Progenitor cell of endocrine pancreas (in vitro differentiated cells): ENCODE measurements around the gene KDR. TPM values are rescaled to one million over a fixed set of nuclear protein-coding genes. Genes with fewer than 3 reads are reported as not detected.

ENCODE experiments used
- DNase-seq: peaks from one replicate; pipeline ENCODE4 v3.0.0; 2021; ENCODE audit warnings: low spot score; ENCODE audit not compliant: unreplicated experiment
- H3K27ac Mint-ChIP-seq: 2 replicates; pipeline ENCODE4 v1.8.0; 2021; ENCODE audit warnings: mild to moderate bottlenecking, moderate library complexity, mixed read lengths
- H3K27me3 Mint-ChIP-seq: 2 replicates; pipeline ENCODE4 v1.8.0; 2021; ENCODE audit warnings: mixed read lengths
- H3K36me3 Mint-ChIP-seq: 2 replicates; pipeline ENCODE4 v1.8.0; 2022; ENCODE audit warnings: mixed read lengths; ENCODE audit not compliant: insufficient read depth
- H3K4me1 Mint-ChIP-seq: 2 replicates; pipeline ENCODE4 v1.8.0; 2021; ENCODE audit warnings: low read depth, mixed read lengths
- H3K4me3 Mint-ChIP-seq: 2 replicates; pipeline ENCODE4 v1.8.0; 2021; ENCODE audit warnings: low read depth, mild to moderate bottlenecking, moderate library complexity, mixed read lengths
- H3K9me3 Mint-ChIP-seq: 2 replicates; pipeline ENCODE4 v1.8.0; 2021; ENCODE audit warnings: low read depth, mixed read lengths
- CTCF ChIP-seq: fragments of 200-600 bp; sonication (generic); IDR thresholded peaks from one replicate; pipeline ENCODE4 v1.5.0; 2021; ENCODE audit warnings: antibody characterized with exemption, mild to moderate bottlenecking; ENCODE audit not compliant: unreplicated experiment
- total RNA-seq: library from RNA; stranded (reverse); gene quantifications from 2 replicates; pipeline ENCODE4 v1.2.1, GENCODE V29; 2021

Gene KDR
- total RNA-seq, 1 donor from 2014 or later: 0.22 TPM

- TF ChIP-seq CTCF: no peak
- H3K4me3 Mint-ChIP-seq: no peak overlapping the region
- DNase-seq: no peak
Observed at GRCh38 chr4:55154933-55155332, 29.5 kb upstream of the KDR start.

GRCh38 chr4:55154290-55154880 is 29.0 kb upstream of the KDR start:
- Mint-ChIP-seq H3K36me3 (no peaks in the 10 kb centered on the region), H3K4me1 (no peaks in the 10 kb centered on the region), H3K9me3 (peaks cover 3% of the 10 kb centered on the region), H3K27ac (no peak overlapping the region), H3K27me3 (peaks cover 22% of the 10 kb centered on the region), H3K4me3 (no peak overlapping the region)
- no peak for TF ChIP-seq CTCF
- no peak for DNase-seq

More at GRCh38 chr4:55154933-55155332, 29.5 kb upstream of the KDR start:
- Mint-ChIP-seq H3K27me3 (peaks cover 22% of the 10 kb centered on the region), H3K4me1 (no peaks in the 10 kb centered on the region), H3K27ac (no peak overlapping the region), H3K36me3 (no peaks in the 10 kb centered on the region), H3K9me3 (peaks cover 3% of the 10 kb centered on the region)

GRCh38 chr4:55143858-55144257 is 18.5 kb upstream of the KDR start:
- no peak overlapping the region for H3K27ac Mint-ChIP-seq
- no peaks in the 10 kb centered on the region for H3K9me3 Mint-ChIP-seq
- H3K4me3 Mint-ChIP-seq: no peak overlapping the region
- no peaks in the 10 kb centered on the region for H3K4me1 Mint-ChIP-seq
- H3K36me3 Mint-ChIP-seq: no peaks in the 10 kb centered on the region
- peaks cover 2% of the 10 kb centered on the region for H3K27me3 Mint-ChIP-seq
- DNase-seq: no peak
- no peak for TF ChIP-seq CTCF

GRCh38 chr4:55138367-55138766 is 13.0 kb upstream of the KDR start:
- TF ChIP-seq CTCF: no peak
- H3K27me3 Mint-ChIP-seq: peaks cover 8% of the 10 kb centered on the region
- H3K9me3 Mint-ChIP-seq: no peaks in the 10 kb centered on the region
- no peaks in the 10 kb centered on the region for H3K36me3 Mint-ChIP-seq
- no peak overlapping the region for H3K4me3 Mint-ChIP-seq
- DNase-seq: no peak
- H3K27ac Mint-ChIP-seq: no peak overlapping the region
- H3K4me1 Mint-ChIP-seq: no peaks in the 10 kb centered on the region

- Mint-ChIP-seq H3K9me3 (no peaks in the 10 kb centered on the region), H3K27me3 (peaks cover 8% of the 10 kb centered on the region), H3K27ac (no peak overlapping the region), H3K4me1 (no peaks in the 10 kb centered on the region), H3K4me3 (no peak overlapping the region), H3K36me3 (no peaks in the 10 kb centered on the region)
- no peak for DNase-seq
- TF ChIP-seq CTCF: no peak
Observed at GRCh38 chr4:55136634-55137033, 11.2 kb upstream of the KDR start.
